ENCODE measurements around the gene EFCAB8.

The EFCAB8 gene

GRCh38 chr20:33005132-33005566, 146.4 kb downstream of the EFCAB8 start:
- TF ChIP-seq CTCF (IDR thresholded peaks at IDR 0.05; ENCODE audit: low read depth, low read length, missing control alignments) = peak; percentile 62
- peak; percentile 0 for DNase-seq (ENCODE audit: extremely low read depth, low read depth)
- H3K4me3 ChIP-seq (replicated peaks; ENCODE audit: low read depth, low read length) = no peak overlapping the region

GRCh38 chr20:33005908-33006775, 147.4 kb downstream of the EFCAB8 start:
- TF ChIP-seq CTCF (IDR thresholded peaks at IDR 0.05; ENCODE audit: low read depth, low read length, missing control alignments) = no peak
- DNase-seq (ENCODE audit: extremely low read depth, low read depth) = no peak
- no peak overlapping the region for H3K4me3 ChIP-seq (replicated peaks; ENCODE audit: low read depth, low read length)

- no peak for DNase-seq (ENCODE audit: extremely low read depth, low read depth)
- no peak overlapping the region for H3K4me3 ChIP-seq (replicated peaks; ENCODE audit: low read depth, low read length)
- no peak for TF ChIP-seq CTCF (IDR thresholded peaks at IDR 0.05; ENCODE audit: low read depth, low read length, missing control alignments)
Measured at GRCh38 chr20:33006776-33007375, 148.2 kb downstream of the EFCAB8 start.

- no peak for TF ChIP-seq CTCF (IDR thresholded peaks at IDR 0.05; ENCODE audit: low read depth, low read length, missing control alignments)
- no peak within 1 kb of the TSS for H3K4me3 ChIP-seq (replicated peaks; ENCODE audit: low read depth, low read length)
- DNase-seq (ENCODE audit: extremely low read depth, low read depth) = no peak
Measured at GRCh38 chr20:33007376-33008335, 148.9 kb downstream of the EFCAB8 start, which contains the start of gene BPIFB2. TSS of gene BPIFB2 (plus strand) at chr20:33007704. CDS start at chr20:33008575, 871 bp downstream.

GRCh38 chr20:33008336-33009213, 149.9 kb downstream of the EFCAB8 start:
- TF ChIP-seq CTCF (IDR thresholded peaks at IDR 0.05; ENCODE audit: low read depth, low read length, missing control alignments) = no peak
- DNase-seq (ENCODE audit: extremely low read depth, low read depth) = no peak

More at GRCh38 chr20:33008336-33009213, 149.9 kb downstream of the EFCAB8 start:
- no peak overlapping the region for H3K4me3 ChIP-seq (replicated peaks; ENCODE audit: low read depth, low read length)

All from HFF-Myc (cell line).